GM06990 (cell line): ENCODE data around the gene PTPN23.

Source experiments
- DNase-seq: peaks from one replicate; pipeline ENCODE4 v3.0.0-alpha.2; 2011; ENCODE audit not compliant: insufficient read length; ENCODE audit errors: extremely low read depth
- H3K27me3 ChIP-seq: replicated peaks from 2 replicates; pipeline ENCODE4 v1.6.0; 2011; ENCODE audit warnings: low read length; ENCODE audit not compliant: control insufficient read depth, insufficient read depth
- H3K36me3 ChIP-seq: 2 replicates; pipeline ENCODE4 v1.5.1; 2011; ENCODE audit warnings: low read length; ENCODE audit not compliant: control insufficient read depth, insufficient read depth
- H3K4me3 ChIP-seq: replicated peaks from 2 replicates; pipeline ENCODE4 v1.5.1; 2011; ENCODE audit warnings: low read depth, mild to moderate bottlenecking, control low read depth, low read length
- CTCF ChIP-seq: IDR thresholded peaks from 2 replicates; pipeline ENCODE4 v1.5.1; 2011; ENCODE audit warnings: low read length, control low read depth, mild to moderate bottlenecking, inconsistent platforms; ENCODE audit not compliant: insufficient read depth, poor library complexity, severe bottlenecking

PTPN23 gene

GRCh38 chr3:47404431-47404876, 23.6 kb downstream of the PTPN23 start:
- H3K27me3 ChIP-seq: no peaks in the 10 kb centered on the region
- peaks cover 24% of the 10 kb centered on the region for H3K36me3 ChIP-seq
- TF ChIP-seq CTCF: no peak
- DNase-seq: no peak
- no peak overlapping the region for H3K4me3 ChIP-seq

GRCh38 chr3:47404955-47405790, 24.4 kb downstream of the PTPN23 start:
- Histone ChIP-seq H3K36me3 (peaks cover 28% of the 10 kb centered on the region), H3K4me3 (no peak overlapping the region)
- DNase-seq: no peak

GRCh38 chr3:47405820-47406761, 25.3 kb downstream of the PTPN23 start:
- TF ChIP-seq CTCF: no peak
- H3K27me3 ChIP-seq: no peaks in the 10 kb centered on the region
- H3K36me3 ChIP-seq: peaks cover 28% of the 10 kb centered on the region
- DNase-seq: no peak
- H3K4me3 ChIP-seq: no peak overlapping the region

More at GRCh38 chr3:47404955-47405790, 24.4 kb downstream of the PTPN23 start:
- no peaks in the 10 kb centered on the region for H3K27me3 ChIP-seq
- no peak for TF ChIP-seq CTCF

- H3K36me3 ChIP-seq: peaks cover 30% of the 10 kb centered on the region
- H3K27me3 ChIP-seq: no peaks in the 10 kb centered on the region
- no peak overlapping the region for H3K4me3 ChIP-seq
- no peak for TF ChIP-seq CTCF
- DNase-seq: no peak
Measured at GRCh38 chr3:47406762-47407149, 25.9 kb downstream of the PTPN23 start.

- H3K4me3 ChIP-seq: no peak overlapping the region
- H3K27me3 ChIP-seq: no peaks in the 10 kb centered on the region
- TF ChIP-seq CTCF: no peak
- DNase-seq: no peak
- peaks cover 35% of the 10 kb centered on the region for H3K36me3 ChIP-seq
Measured at GRCh38 chr3:47407237-47407636, 26.4 kb downstream of the PTPN23 start.
